Measurements from ENCODE around the gene PEX14.

Gene PEX14

GRCh38 chr1:10538646-10539355 is 64.1 kb downstream of the PEX14 start:
- in situ Hi-C loops (cut with HindIII; ENCODE audit: low sequenced_read_pairs): no loop called here
- no peak overlapping the region for H3K4me3 ChIP-seq (ENCODE audit: low read depth, low read length)
- DNase-seq (ENCODE audit: low read depth, low spot score): no peak
- no peak for TF ChIP-seq CTCF (IDR thresholded peaks at IDR 0.05; ENCODE audit: low read depth, low read length)

- in situ Hi-C loops (cut with HindIII; ENCODE audit: low sequenced_read_pairs): no loop called here
- peak; percentile 37 for DNase-seq (ENCODE audit: low read depth, low spot score)
- TF ChIP-seq CTCF (IDR thresholded peaks at IDR 0.05; ENCODE audit: low read depth, low read length): no peak
- H3K4me3 ChIP-seq (ENCODE audit: low read depth, low read length): no peak overlapping the region
These were observed 64.8 kb downstream of the PEX14 start for GRCh38 chr1:10539411-10540043.

- DNase-seq (ENCODE audit: low read depth, low spot score): peak; percentile 44
- H3K4me3 ChIP-seq (ENCODE audit: low read depth, low read length): no peak overlapping the region
- in situ Hi-C loops (cut with HindIII; ENCODE audit: low sequenced_read_pairs): no loop called here
- no peak for TF ChIP-seq CTCF (IDR thresholded peaks at IDR 0.05; ENCODE audit: low read depth, low read length)
These were observed 65.7 kb downstream of the PEX14 start for GRCh38 chr1:10540277-10541005.

GRCh38 chr1:10541286-10541685 is 66.5 kb downstream of the PEX14 start:
- in situ Hi-C loops (cut with HindIII; ENCODE audit: low sequenced_read_pairs): no loop called here
- H3K4me3 ChIP-seq (ENCODE audit: low read depth, low read length): no peak overlapping the region
- no peak for TF ChIP-seq CTCF (IDR thresholded peaks at IDR 0.05; ENCODE audit: low read depth, low read length)
- DNase-seq (ENCODE audit: low read depth, low spot score): no peak

- H3K4me3 ChIP-seq (ENCODE audit: low read depth, low read length): no peak overlapping the region
- TF ChIP-seq CTCF (IDR thresholded peaks at IDR 0.05; ENCODE audit: low read depth, low read length): no peak
- in situ Hi-C loops (cut with HindIII; ENCODE audit: low sequenced_read_pairs): no loop called here
- DNase-seq (ENCODE audit: low read depth, low spot score): no peak
These were observed 69.5 kb downstream of the PEX14 start for GRCh38 chr1:10544239-10544638.

GRCh38 chr1:10546896-10547295 is 72.1 kb downstream of the PEX14 start:
- DNase-seq (ENCODE audit: low read depth, low spot score): no peak
- in situ Hi-C loops (cut with HindIII; ENCODE audit: low sequenced_read_pairs): no loop called here
- no peak for TF ChIP-seq CTCF (IDR thresholded peaks at IDR 0.05; ENCODE audit: low read depth, low read length)
- H3K4me3 ChIP-seq (ENCODE audit: low read depth, low read length): no peak overlapping the region

Measured in astrocyte of the spinal cord (primary cell).